ENCODE measurements around the gene TNNT2.

Gene TNNT2

DNA sequence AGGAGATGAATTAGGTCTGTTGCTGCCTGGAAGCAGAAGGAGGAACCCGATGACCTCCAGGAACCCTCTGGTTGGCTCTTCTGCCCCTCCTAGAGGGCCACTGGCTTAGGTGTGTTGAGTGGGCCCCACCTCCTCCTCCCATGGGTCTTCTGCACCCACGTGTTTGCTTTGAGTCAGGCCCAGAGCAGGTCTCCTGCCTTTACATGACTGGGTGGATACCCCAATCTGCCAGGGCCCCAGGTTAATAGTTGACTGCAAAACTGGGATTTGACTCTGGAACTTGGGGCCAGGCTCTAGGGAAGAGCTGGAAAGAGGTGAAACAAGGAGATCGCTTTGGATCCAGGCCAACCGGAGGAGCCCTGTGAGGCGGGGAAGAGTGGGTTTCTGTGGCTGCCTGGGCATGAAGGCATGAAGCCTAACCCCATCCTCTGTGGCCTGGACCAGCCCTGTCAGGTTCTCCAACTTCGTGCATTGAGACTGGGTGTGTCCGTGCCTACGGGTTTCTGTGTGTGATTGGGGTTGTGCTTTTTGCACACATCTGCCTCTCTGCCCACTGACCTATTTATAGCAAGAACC is 29.4 kb upstream of the TNNT2 start:
- Mint-ChIP-seq H3K27ac (no peak overlapping the region), H3K36me3 (ENCODE audit: low read depth) (no peaks in the 10 kb centered on the region), H3K4me1 (peaks cover 21% of the 10 kb centered on the region), H3K4me3 (no peak overlapping the region), H3K27me3 (ENCODE audit: low read depth) (peaks cover 4% of the 10 kb centered on the region), H3K9me3 (no peaks in the 10 kb centered on the region)
- TF ChIP-seq, protein P1, sequence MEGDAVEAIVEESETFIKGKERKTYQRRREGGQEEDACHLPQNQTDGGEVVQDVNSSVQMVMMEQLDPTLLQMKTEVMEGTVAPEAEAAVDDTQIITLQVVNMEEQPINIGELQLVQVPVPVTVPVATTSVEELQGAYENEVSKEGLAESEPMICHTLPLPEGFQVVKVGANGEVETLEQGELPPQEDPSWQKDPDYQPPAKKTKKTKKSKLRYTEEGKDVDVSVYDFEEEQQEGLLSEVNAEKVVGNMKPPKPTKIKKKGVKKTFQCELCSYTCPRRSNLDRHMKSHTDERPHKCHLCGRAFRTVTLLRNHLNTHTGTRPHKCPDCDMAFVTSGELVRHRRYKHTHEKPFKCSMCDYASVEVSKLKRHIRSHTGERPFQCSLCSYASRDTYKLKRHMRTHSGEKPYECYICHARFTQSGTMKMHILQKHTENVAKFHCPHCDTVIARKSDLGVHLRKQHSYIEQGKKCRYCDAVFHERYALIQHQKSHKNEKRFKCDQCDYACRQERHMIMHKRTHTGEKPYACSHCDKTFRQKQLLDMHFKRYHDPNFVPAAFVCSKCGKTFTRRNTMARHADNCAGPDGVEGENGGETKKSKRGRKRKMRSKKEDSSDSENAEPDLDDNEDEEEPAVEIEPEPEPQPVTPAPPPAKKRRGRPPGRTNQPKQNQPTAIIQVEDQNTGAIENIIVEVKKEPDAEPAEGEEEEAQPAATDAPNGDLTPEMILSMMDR (IDR thresholded peaks at IDR 0.05; ENCODE audit: unreplicated experiment in 3 of 3), result no peak

DNA sequence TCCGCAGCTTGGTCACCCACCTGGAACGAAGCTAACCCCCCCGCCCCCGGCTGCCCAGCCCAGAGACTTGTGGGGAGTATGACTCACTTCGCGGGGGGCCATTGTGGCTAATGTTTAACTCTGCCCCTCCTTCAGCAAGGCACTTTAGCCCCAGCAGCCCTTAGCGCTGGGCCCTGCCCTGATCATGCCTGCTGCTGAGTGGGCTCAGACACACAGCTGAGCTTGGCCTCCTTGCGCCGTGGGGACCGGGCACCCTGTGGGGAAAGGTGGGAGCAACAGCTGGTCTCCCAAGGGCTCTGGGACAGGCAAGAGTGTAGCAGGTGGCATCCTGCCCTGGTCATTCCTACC is 28.0 kb upstream of the TNNT2 start:
- Mint-ChIP-seq H3K36me3 (ENCODE audit: low read depth) (no peaks in the 10 kb centered on the region), H3K4me3 (no peak overlapping the region), H3K27me3 (ENCODE audit: low read depth) (peaks cover 4% of the 10 kb centered on the region), H3K27ac (peak overlapping the region in 1 of 3 experiments; percentile 52), H3K9me3 (no peaks in the 10 kb centered on the region), H3K4me1 (peaks cover 25% of the 10 kb centered on the region)
- TF ChIP-seq, protein P1 (IDR thresholded peaks at IDR 0.05; ENCODE audit: unreplicated experiment in 3 of 3), result no peak

DNA sequence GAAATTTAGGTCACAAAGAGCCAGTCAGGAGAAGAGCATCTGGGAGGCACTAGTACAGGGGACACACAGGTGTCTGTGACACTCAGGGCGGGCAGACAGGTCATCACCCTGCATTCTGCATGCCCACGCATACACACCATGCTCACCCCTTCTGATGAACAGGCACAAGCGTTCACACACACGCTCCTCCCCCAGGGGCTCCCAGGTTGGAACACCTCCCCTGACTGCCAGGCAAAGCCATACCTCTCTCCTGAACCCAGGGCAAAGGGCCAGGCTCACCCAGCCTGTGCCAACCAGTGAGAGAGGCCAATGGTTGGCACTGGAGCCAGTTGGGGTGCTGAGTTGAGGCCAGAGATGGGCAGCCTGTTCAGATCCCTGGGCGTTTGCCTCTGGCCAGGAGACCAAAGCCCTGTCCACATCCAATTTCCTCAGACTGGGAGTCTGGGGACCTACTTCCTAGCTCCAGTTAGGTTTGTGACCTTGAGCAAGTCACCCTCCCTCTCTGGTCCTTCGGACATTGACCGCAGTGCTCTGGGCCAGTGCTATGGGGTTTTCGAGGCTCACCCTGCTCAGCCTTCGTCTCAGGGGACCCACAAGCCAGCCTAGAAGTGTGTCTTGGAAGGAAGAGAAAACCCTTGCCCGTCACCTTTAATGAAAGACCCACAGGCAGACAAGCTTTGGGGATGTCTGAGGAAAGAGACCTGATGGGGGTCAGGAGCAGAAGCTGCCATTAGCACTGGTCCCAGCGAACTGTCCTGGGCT is 27.4 kb upstream of the TNNT2 start:
- no peak overlapping the region for H3K4me3 Mint-ChIP-seq
- TF ChIP-seq, protein P1 (IDR thresholded peaks at IDR 0.05; ENCODE audit: unreplicated experiment in 3 of 3), result no peak
- peaks cover 4% of the 10 kb centered on the region for H3K27me3 Mint-ChIP-seq (ENCODE audit: low read depth)
- no peaks in the 10 kb centered on the region for H3K36me3 Mint-ChIP-seq (ENCODE audit: low read depth)
- peaks cover 27% of the 10 kb centered on the region for H3K4me1 Mint-ChIP-seq
- H3K9me3 Mint-ChIP-seq, result no peaks in the 10 kb centered on the region
- H3K27ac Mint-ChIP-seq, result peak overlapping the region in 1 of 3 experiments; percentile 52

DNA sequence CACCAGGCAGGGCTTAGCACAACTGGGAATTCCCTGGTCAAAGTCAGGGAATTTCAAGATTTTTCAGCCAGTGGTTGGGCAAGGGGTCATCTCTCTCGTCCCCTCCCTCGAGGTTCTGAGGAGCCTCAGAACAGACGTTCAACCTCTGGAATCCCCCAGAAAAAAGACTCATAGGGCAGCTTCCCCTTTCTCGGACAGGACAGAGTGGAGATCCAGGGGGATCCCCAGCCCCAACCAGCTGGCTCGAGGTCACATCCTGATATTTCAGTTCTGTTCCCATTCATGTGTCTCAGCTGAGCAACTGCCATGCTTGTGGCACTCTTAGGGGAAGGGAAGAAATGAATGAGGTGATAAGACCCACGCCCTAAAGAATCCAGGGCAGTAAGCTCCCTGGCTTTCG is 26.6 kb upstream of the TNNT2 start:
- Mint-ChIP-seq H3K36me3 (ENCODE audit: low read depth) (no peaks in the 10 kb centered on the region), H3K4me3 (no peak overlapping the region), H3K9me3 (no peaks in the 10 kb centered on the region), H3K27ac (no peak overlapping the region), H3K27me3 (ENCODE audit: low read depth) (no peaks in the 10 kb centered on the region), H3K4me1 (peaks cover 22% of the 10 kb centered on the region)
- TF ChIP-seq, protein P1 (IDR thresholded peaks at IDR 0.05; ENCODE audit: unreplicated experiment in 3 of 3), result no peak

DNA sequence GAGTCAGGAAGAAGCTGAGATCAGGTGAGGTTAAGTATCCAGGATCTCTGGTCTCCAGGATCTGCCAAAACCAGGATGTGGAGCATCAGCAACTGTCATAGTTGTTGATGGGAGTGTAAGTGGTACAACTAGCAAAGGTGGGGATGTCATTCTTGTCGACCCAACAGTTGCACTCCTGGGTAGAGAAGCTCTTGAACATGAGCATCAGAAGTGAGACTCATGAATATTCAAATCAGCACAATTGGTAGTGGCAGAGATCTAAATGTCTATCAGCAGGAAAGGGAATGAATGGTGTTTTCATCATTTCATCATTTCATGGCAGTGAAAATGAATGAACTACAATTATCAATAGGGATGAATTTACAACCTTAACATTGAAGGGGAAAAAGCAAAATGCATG is 25.9 kb upstream of the TNNT2 start:
- Mint-ChIP-seq H3K27ac (no peak overlapping the region), H3K36me3 (ENCODE audit: low read depth) (no peaks in the 10 kb centered on the region), H3K4me1 (peaks cover 21% of the 10 kb centered on the region), H3K27me3 (ENCODE audit: low read depth) (peaks cover 7% of the 10 kb centered on the region), H3K4me3 (no peak overlapping the region), H3K9me3 (no peaks in the 10 kb centered on the region)
- TF ChIP-seq, protein P1 (IDR thresholded peaks at IDR 0.05; ENCODE audit: unreplicated experiment in 3 of 3), result no peak

DNA sequence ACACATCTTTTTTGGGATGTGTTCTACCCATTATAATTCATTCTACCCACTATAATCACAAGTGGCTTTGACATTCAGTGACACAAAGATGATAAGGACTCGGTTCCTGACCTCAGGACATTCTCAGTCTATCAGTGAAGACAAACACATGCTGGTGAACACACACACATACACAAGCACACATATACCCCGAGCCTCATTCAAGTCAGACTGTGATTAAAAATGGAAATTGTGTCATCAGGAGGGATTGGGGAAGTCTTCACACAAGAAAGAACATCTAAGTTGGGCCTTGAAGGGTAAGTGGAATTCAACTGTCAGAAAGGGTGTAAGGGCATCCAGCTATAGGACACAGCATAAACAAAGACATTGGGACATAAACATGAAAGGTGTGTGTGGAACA is 24.2 kb upstream of the TNNT2 start:
- Mint-ChIP-seq H3K27ac (no peak overlapping the region), H3K9me3 (no peaks in the 10 kb centered on the region), H3K4me1 (peaks cover 26% of the 10 kb centered on the region), H3K4me3 (no peak overlapping the region), H3K27me3 (ENCODE audit: low read depth) (peaks cover 18% of the 10 kb centered on the region), H3K36me3 (ENCODE audit: low read depth) (no peaks in the 10 kb centered on the region)
- TF ChIP-seq, protein P1 (IDR thresholded peaks at IDR 0.05; ENCODE audit: unreplicated experiment in 3 of 3), result no peak

Data from nephron (organoid).